Vagina (tissue), 2 donors: Measurements from ENCODE around the gene SPATA33. TPM values are rescaled to one million over a fixed set of nuclear protein-coding genes. Genes with fewer than 3 reads are reported as not detected.
"Not testable (repeated sequence)": the region's sequence is repeated elsewhere in the genome, so short reads cannot be mapped to it uniquely, and the experiment has no call there.

ENCODE experiments used
- DNase-seq, 2 donors: peaks; one replicate each; pipeline ENCODE4 v3.0.0-alpha.2; 2017; ENCODE audit errors: extremely low spot score in 2 of 2
- H3K27ac ChIP-seq: fragments of 200-600 bp; sonication (generic); one replicate; pipeline ENCODE4 v1.5.1; 2019
- H3K27me3 ChIP-seq: fragments of 200-600 bp; sonication (generic); one replicate; pipeline ENCODE4 v1.5.1; 2019
- H3K36me3 ChIP-seq, 2 donors: fragments of 200-600 bp; sonication (generic); one replicate each; pipeline ENCODE4 v1.5.1; 2017 to 2019
- H3K4me1 ChIP-seq: fragments of 200-600 bp; sonication (generic); one replicate; pipeline ENCODE4 v1.5.1; 2019
- H3K4me3 ChIP-seq, 2 donors: fragments of 200-600 bp; sonication (generic); 1 replicate in 1 of 2; 2 replicates in 1 of 2; pipeline ENCODE4 v1.5.1; 2016 to 2019
- H3K9me3 ChIP-seq: fragments of 200-600 bp; sonication (generic); one replicate; pipeline ENCODE4 v1.5.1; 2019
- POLR2A ChIP-seq, 2 donors: fragments of 450-650 bp; IDR thresholded peaks; one replicate each; pipeline ENCODE4 v1.6.1; 2017; ENCODE audit warnings: antibody characterized with exemption in 2 of 2, mild to moderate bottlenecking in 2 of 2, moderate library complexity in 2 of 2
- POLR2AphosphoS5 ChIP-seq, 2 donors: sonication (generic); formaldehyde crosslinking; IDR thresholded peaks; one replicate each; pipeline ENCODE4 v1.9.0; 2017; ENCODE audit warnings: antibody characterized with exemption in 2 of 2, mild to moderate bottlenecking in 2 of 2, low read depth in 1 of 2; ENCODE audit not compliant: insufficient read depth in 1 of 2
- intact Hi-C: fragments of 100-400 bp; cut with DNase I; formaldehyde crosslinking; loops from one replicate; pipeline ENCODE4 v1.15.1; 2023
- total RNA-seq: library from RNA; depleted of rRNA; stranded (reverse); fragments of >200 nt; gene quantifications from one replicate; pipeline ENCODE4 v1.2.3, GENCODE V29; 2016
- TF ChIP-seq, protein P1 (sequence below), 3 experiments: fragments of 450-650 bp in 2 of 3; fragments of 200-600 bp in 1 of 3; sonication (generic) in 1 of 3; IDR thresholded peaks; one replicate each; pipeline ENCODE4 v1.5.1; 2017 to 2019; ENCODE audit warnings: antibody characterized with exemption in 3 of 3, mild to moderate bottlenecking in 2 of 3, moderate library complexity in 2 of 3

SPATA33 gene
- total RNA-seq, 1 donor from 2014 or later: 5.2 TPM

DNA sequence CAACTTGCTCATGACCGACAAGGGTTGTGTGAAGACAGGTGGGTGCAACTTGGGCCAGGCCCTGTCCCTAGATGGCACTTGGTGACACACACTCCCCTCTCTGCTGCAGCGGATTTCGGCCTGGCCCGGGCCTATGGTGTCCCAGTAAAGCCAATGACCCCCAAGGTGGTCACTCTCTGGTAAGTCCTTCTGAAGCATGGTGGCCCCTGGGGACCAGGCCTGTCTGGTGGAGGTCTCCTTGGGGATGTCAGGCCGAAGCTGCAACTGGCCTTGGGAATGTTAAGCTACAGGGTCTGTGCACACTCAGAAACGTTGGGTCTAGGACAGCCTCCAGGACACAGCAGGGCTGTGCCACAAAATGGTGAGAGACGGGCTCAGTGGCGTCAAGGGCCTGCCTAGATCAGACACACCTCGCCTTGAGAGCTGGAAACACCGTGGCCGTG lies 35.7 kb downstream of the SPATA33 start:
- DNase-seq: no peak
- peaks cover 0 to 25% of the 10 kb centered on the region in 2 donors for H3K36me3 ChIP-seq

DNA sequence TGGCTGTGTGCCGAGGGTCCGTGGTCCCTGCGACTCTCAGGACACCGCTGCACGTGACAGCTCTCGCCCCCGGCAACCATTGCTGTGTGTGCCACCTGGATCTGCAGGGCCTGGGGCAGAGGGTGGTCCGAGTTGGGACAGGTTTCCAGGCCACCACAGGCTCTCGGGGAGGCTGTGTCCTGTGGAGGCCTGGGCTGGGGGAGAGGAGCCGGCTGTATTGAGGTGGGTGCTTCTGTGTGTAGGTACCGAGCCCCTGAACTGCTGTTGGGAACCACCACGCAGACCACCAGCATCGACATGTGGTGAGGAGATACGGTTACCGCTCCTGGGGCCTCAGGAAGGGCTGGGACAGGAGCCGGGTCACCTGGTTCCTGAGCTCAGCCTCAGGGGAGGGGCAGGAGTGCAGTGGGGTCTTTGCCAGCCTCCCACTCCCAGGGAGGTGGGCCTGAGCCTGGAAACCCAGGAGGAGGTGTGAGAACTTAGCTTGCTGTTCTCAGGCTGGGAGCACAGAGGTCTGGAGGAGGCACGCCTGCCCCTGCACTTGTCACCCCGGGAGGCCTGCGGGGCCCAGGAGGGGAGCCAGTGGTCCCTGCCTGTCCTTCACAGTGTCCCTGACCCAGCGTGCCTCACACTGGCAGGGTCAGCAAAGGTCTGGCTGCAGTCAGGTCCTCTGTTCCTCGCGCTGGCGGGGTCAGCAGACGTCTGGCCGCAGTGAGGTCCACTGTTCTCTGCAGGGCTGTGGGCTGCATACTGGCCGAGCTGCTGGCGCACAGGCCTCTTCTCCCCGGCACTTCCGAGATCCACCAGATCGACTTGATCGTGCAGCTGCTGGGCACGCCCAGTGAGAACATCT lies 36.5 kb downstream of the SPATA33 start:
- intact Hi-C loops: no loop called here
- H3K27me3 ChIP-seq: no peaks in the 10 kb centered on the region
- H3K9me3 ChIP-seq: no peaks in the 10 kb centered on the region
- no peak for TF ChIP-seq POLR2AphosphoS5 (IDR thresholded peaks at IDR 0.05; ENCODE audit: insufficient read depth in 1 of 2, low read depth in 1 of 2)
- TF ChIP-seq, protein P1, sequence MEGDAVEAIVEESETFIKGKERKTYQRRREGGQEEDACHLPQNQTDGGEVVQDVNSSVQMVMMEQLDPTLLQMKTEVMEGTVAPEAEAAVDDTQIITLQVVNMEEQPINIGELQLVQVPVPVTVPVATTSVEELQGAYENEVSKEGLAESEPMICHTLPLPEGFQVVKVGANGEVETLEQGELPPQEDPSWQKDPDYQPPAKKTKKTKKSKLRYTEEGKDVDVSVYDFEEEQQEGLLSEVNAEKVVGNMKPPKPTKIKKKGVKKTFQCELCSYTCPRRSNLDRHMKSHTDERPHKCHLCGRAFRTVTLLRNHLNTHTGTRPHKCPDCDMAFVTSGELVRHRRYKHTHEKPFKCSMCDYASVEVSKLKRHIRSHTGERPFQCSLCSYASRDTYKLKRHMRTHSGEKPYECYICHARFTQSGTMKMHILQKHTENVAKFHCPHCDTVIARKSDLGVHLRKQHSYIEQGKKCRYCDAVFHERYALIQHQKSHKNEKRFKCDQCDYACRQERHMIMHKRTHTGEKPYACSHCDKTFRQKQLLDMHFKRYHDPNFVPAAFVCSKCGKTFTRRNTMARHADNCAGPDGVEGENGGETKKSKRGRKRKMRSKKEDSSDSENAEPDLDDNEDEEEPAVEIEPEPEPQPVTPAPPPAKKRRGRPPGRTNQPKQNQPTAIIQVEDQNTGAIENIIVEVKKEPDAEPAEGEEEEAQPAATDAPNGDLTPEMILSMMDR (IDR thresholded peaks at IDR 0.05): no peak
- TF ChIP-seq POLR2A (IDR thresholded peaks at IDR 0.05): no peak
- no peak overlapping the region for H3K27ac ChIP-seq
- H3K4me1 ChIP-seq: no peaks in the 10 kb centered on the region
- no peak overlapping the region for H3K4me3 ChIP-seq
- no peak for DNase-seq
- H3K36me3 ChIP-seq: peaks cover 0 to 25% of the 10 kb centered on the region in 2 donors

More for the DNA sequence above, 35.7 kb downstream of the SPATA33 start:
- no peaks in the 10 kb centered on the region for H3K9me3 ChIP-seq
- no peak overlapping the region for H3K27ac ChIP-seq
- intact Hi-C loops: no loop called here
- no peaks in the 10 kb centered on the region for H3K27me3 ChIP-seq
- TF ChIP-seq POLR2AphosphoS5 (IDR thresholded peaks at IDR 0.05; ENCODE audit: insufficient read depth in 1 of 2, low read depth in 1 of 2): no peak
- TF ChIP-seq, protein P1 (IDR thresholded peaks at IDR 0.05): no peak
- TF ChIP-seq POLR2A (IDR thresholded peaks at IDR 0.05): no peak
- no peaks in the 10 kb centered on the region for H3K4me1 ChIP-seq
- H3K4me3 ChIP-seq: no peak overlapping the region

DNA sequence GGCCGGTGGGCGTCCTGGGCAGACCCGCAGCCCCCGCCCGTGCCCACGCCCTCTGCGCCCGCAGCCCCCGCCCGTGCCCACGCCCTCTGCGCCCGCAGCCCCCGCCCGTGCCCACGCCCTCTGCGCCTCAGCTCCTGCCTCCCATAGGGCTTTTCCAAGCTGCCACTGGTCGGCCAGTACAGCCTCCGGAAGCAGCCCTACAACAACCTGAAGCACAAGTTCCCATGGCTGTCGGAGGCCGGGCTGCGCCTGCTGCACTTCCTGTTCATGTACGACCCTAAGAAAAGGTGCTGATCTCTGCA lies 37.1 kb downstream of the SPATA33 start:
- H3K36me3 ChIP-seq: peaks cover 0 to 25% of the 10 kb centered on the region in 2 donors

DNA sequence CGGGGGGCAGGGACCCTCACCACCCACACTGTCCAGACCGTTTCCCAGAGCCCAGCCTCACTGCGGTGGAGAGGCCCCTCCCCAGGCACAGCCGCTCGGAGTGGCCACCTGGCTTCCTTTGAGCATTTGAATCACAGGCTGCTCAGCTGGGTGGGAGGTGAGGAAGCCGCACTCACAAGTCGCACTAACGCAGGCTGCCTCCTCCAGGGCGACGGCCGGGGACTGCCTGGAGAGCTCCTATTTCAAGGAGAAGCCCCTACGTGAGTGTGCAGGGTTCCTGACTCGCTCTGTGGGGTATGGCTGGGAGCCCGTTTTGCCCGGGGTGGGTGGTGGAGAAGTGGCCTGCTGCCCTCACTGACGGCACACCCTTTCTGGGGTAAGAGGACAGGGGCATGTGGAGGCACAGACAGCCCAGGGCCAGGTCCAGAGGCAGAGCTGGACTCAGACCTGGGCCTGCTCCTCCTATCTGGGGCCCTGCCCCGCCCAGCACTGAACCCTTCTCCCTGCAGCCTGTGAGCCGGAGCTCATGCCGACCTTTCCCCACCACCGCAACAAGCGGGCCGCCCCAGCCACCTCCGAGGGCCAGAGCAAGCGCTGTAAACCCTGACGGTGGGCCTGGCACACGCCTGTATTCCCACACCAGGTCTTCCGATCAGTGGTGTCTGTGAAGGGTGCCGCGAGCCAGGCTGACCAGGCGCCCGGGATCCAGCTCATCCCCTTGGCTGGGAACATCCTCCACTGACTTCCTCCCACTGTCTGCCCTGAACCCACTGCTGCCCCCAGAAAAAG lies 37.6 kb downstream of the SPATA33 start:
- H3K4me3 ChIP-seq: no peak overlapping the region
- peaks cover 0 to 25% of the 10 kb centered on the region in 2 donors for H3K36me3 ChIP-seq
- no peak for DNase-seq
- H3K4me1 ChIP-seq: peaks cover 9% of the 10 kb centered on the region
- no peaks in the 10 kb centered on the region for H3K9me3 ChIP-seq
- H3K27ac ChIP-seq: no peak overlapping the region
- TF ChIP-seq, protein P1 (IDR thresholded peaks at IDR 0.05): no peak
- TF ChIP-seq POLR2AphosphoS5 (IDR thresholded peaks at IDR 0.05; ENCODE audit: insufficient read depth in 1 of 2, low read depth in 1 of 2) (no peak), POLR2A (IDR thresholded peaks at IDR 0.05) (no peak)
- no peaks in the 10 kb centered on the region for H3K27me3 ChIP-seq
- intact Hi-C loops: no loop called here

More for the DNA sequence above, 37.1 kb downstream of the SPATA33 start:
- H3K4me3 ChIP-seq, DNase-seq, intact Hi-C loops, H3K9me3 ChIP-seq, H3K27ac ChIP-seq, H3K4me1 ChIP-seq, H3K27me3 ChIP-seq: not testable (repeated sequence)

- no peak for DNase-seq
- intact Hi-C loops: no loop called here
- Histone ChIP-seq H3K27ac (no peak overlapping the region), H3K4me3 (no peak overlapping the region), H3K9me3 (no peaks in the 10 kb centered on the region), H3K4me1 (peaks cover 17% of the 10 kb centered on the region), H3K27me3 (no peaks in the 10 kb centered on the region), H3K36me3 (peaks cover 0 to 25% of the 10 kb centered on the region in 2 donors)
- TF ChIP-seq POLR2A (IDR thresholded peaks at IDR 0.05) (no peak), POLR2AphosphoS5 (IDR thresholded peaks at IDR 0.05; ENCODE audit: insufficient read depth in 1 of 2, low read depth in 1 of 2) (no peak)
- TF ChIP-seq, protein P1 (IDR thresholded peaks at IDR 0.05): no peak
Observed at GRCh38 chr16:89695875-89696669, 38.4 kb downstream of the SPATA33 start.
